K562 (cell line): ENCODE data around the gene NMNAT1. TPM values are rescaled to one million over a fixed set of nuclear protein-coding genes. Genes with fewer than 3 reads are reported as not detected.
A peak's percentile ranks its signal among the peaks of the same experiment; 100 is the strongest.

Source experiments
- ETS2 ChIP-seq: IDR thresholded peaks from 2 replicates; pipeline ENCODE4 v1.6.1; 2016; ENCODE audit warnings: borderline replicate concordance, missing genetic modification characterization, mild to moderate bottlenecking, moderate library complexity, missing compliant biosample characterization; ENCODE audit not compliant: poor library complexity, severe bottlenecking
- HBP1 ChIP-seq: fragments of 450-650 bp; formaldehyde crosslinking; IDR thresholded peaks from 2 replicates; pipeline ENCODE4 v1.4.0; 2022; ENCODE audit warnings: missing genetic modification characterization
- KAT2B ChIP-seq: IDR thresholded peaks from one replicate; pipeline ENCODE4 v1.6.1; 2012; ENCODE audit warnings: low read depth, mild to moderate bottlenecking, control low read depth, inconsistent platforms, low read length, moderate library complexity
- MBD1 ChIP-seq: fragments of 250-450 bp; sonication (Bioruptor Pico); IDR thresholded peaks from 2 replicates; pipeline ENCODE4 v1.8.0; 2022; ENCODE audit warnings: inconsistent platforms
- MTA1 ChIP-seq: fragments of 450-650 bp; IDR thresholded peaks from 2 replicates; pipeline ENCODE4 v1.6.1; 2017; ENCODE audit warnings: borderline replicate concordance
- PKNOX1 ChIP-seq: fragments of 450-650 bp; IDR thresholded peaks from 2 replicates; pipeline ENCODE4 v1.6.1; 2016
- SETDB1 ChIP-seq: IDR thresholded peaks from one replicate; pipeline ENCODE4 v1.6.1; 2012; ENCODE audit warnings: low read length, control low read depth, inconsistent platforms
- SIN3A ChIP-seq, 2 experiments: fragments of 150-350 bp in 1 of 2; IDR thresholded peaks; 2 replicates each; pipeline ENCODE4 v1.6.1; 2011 to 2016; ENCODE audit warnings: borderline replicate concordance in 2 of 2, low read depth in 2 of 2, low read length in 2 of 2, mild to moderate bottlenecking in 2 of 2, moderate library complexity in 2 of 2; ENCODE audit not compliant: control insufficient read depth in 1 of 2
- TFAM ChIP-seq: fragments of 250-450 bp; sonication (Bioruptor Pico); conservative IDR thresholded peaks from 2 replicates; pipeline ENCODE4 v1.5.0; 2021; ENCODE audit warnings: mild to moderate bottlenecking, moderate library complexity
- ZC3H11A ChIP-seq: IDR thresholded peaks from 2 replicates; pipeline ENCODE4 v1.6.1; 2012; ENCODE audit warnings: low read depth, low read length, improper control_type of control experiment
- ZNF655 ChIP-seq: fragments of 250-450 bp; sonication (Bioruptor Pico); IDR thresholded peaks from 2 replicates; pipeline ENCODE4 v1.5.0; 2021
- ZNF830 ChIP-seq: fragments of 250-450 bp; sonication (Bioruptor Pico); IDR thresholded peaks from 2 replicates; pipeline ENCODE4 v1.5.0; 2021; ENCODE audit warnings: mild to moderate bottlenecking
- polyA plus RNA-seq, 8 experiments: library from polyadenylated mRNA; depleted of rRNA in 4 of 8; stranded (reverse) in 5 of 8; unstranded in 3 of 8; fragments of >200 nt; fragmentation: Nextera tagmentation in 2 of 8; fragmentation: Illumina TruSeq in 1 of 8; extraction: Ambion mirVana in 2 of 8; extraction: Trizol in 1 of 8; gene quantifications; 2 replicates each; pipeline versions ENCODE4 v1.2.1 to v1.2.3, GENCODE V29; 2011 to 2014; ENCODE audit warnings: inconsistent platforms in 1 of 8, missing spikeins in 1 of 8
- total RNA-seq, 7 experiments: library from RNA; depleted of rRNA in 6 of 7; stranded (reverse); fragments of >200 nt in 6 of 7; fragmentation: Illumina TruSeq in 2 of 7; extraction: Trizol in 2 of 7; gene quantifications; 2 replicates each; pipeline versions ENCODE4 v1.2.1 to v1.2.3, GENCODE V29; 2011 to 2021; ENCODE audit warnings: low replicate concordance in 1 of 7

The NMNAT1 gene
- total and polyA plus RNA-seq, 9 of the 15 experiments (the other 6 are each of a cell fraction or from before 2014, with no cell fraction given) = 5.1 to 14.6 (median 12.1) TPM

GRCh38 chr1:9942939-9943788 is at the start of gene NMNAT1, which contains the start of gene LZIC (continued):
- TF ChIP-seq MBD1 (CRISPR knock-in tag) (no peak), ETS2 (tag) (peak; percentile 75), SETDB1 (no peak), ZNF655 (CRISPR knock-in tag) (no peak), MTA1 (no peak; the same call in 1 of the 2 replicates), PKNOX1 (peak; percentile 88), SIN3A (IDR thresholded peaks at IDR 0.05; ENCODE audit: borderline replicate concordance in 2 of 2, control insufficient read depth in 1 of 2, low read depth in 2 of 2, low read length in 2 of 2) (peak; percentile 72 to 94; a peak in 3 of 4 replicates), ZC3H11A (peak; percentile 84; the same call in 1 of the 2 replicates), KAT2B (no peak), HBP1 (CRISPR knock-in tag) (no peak), ZNF830 (CRISPR knock-in tag) (0 out of 2 replicates have a peak, but pooled peaks have one; percentile 73), TFAM (CRISPR knock-in tag) (no peak)
